GM12878 (cell line): ENCODE measurements around the gene PNPLA8. TPM values are rescaled to one million over a fixed set of nuclear protein-coding genes. Genes with fewer than 3 reads are reported as not detected.

ENCODE experiments used
- ATAC-seq: fragments of 200-7000 bp; cut with Tn5 transposase; 3 replicates; pipeline ENCODE4 v1.9.1; 2020; ENCODE audit warnings: mild to moderate bottlenecking, moderate library complexity
- BruUV-seq: library from RNA; stranded (reverse); fragments of 400-500 nt; replicated peaks from 2 replicates; lab custom pipeline; 2021; lab: Mats Ljungman, UMichigan
- CTCF ChIA-PET: fragments of 300-600 bp; sonication (Branson Sonifier 250); formaldehyde crosslinking; extraction: SDS; loops from one replicate; lab custom pipeline; 2021; ENCODE audit warnings: inconsistent platforms; lab: Yijun Ruan, JAX
- POLR2A ChIA-PET: fragments of 350-600 bp; formaldehyde crosslinking; extraction: SDS; loops from one replicate; lab custom pipeline; 2021; ENCODE audit warnings: inconsistent platforms; lab: Charles Lee
- RAD21 ChIA-PET: fragments of 300-600 bp; sonication (Branson Sonifier 250); formaldehyde crosslinking; loops from one replicate; lab custom pipeline; 2023; ENCODE audit warnings: antibody characterized with exemption; ENCODE audit not compliant: unreplicated experiment; lab: Charles Lee
- SMC1A ChIA-PET: fragments of 300-600 bp; sonication (Branson Sonifier 250); formaldehyde crosslinking; loops from one replicate; lab custom pipeline; 2023; ENCODE audit not compliant: unreplicated experiment, uncharacterized antibody; lab: Charles Lee
- DNase-seq: peaks from one replicate; pipeline ENCODE4 v3.0.0-alpha.2; 2011; ENCODE audit warnings: low read depth, low spot score
- FAIRE-seq: peaks from 3 replicates; lab custom pipeline; 2011; peaks lifted over from hg19 to GRCh38; lab: Jason Lieb, UNC
- H2AFZ ChIP-seq: 2 replicates; pipeline ENCODE4 v1.6.0; 2011; ENCODE audit warnings: low read depth, low read length, control low read depth; ENCODE audit not compliant: control insufficient read depth
- H3K27ac ChIP-seq: 2 replicates; pipeline ENCODE4 v1.5.1; 2011; ENCODE audit warnings: control low read depth; ENCODE audit not compliant: control insufficient read depth, insufficient read depth
- H3K27me3 ChIP-seq, 2 experiments: replicated peaks in 1 of 2; 2 replicates each; pipeline versions ENCODE4 v1.6.0 to v1.6.1; 2011; ENCODE audit warnings: low read length in 1 of 2; ENCODE audit not compliant: control insufficient read depth in 2 of 2, insufficient read depth in 2 of 2
- H3K36me3 ChIP-seq, 2 experiments: 2 replicates each; pipeline ENCODE4 v1.5.1; 2011; ENCODE audit warnings: low read length in 1 of 2; ENCODE audit not compliant: control insufficient read depth in 2 of 2, insufficient read depth in 2 of 2
- H3K4me1 ChIP-seq: 2 replicates; pipeline ENCODE4 v1.6.1; 2011; ENCODE audit warnings: mild to moderate bottlenecking, low read length, moderate library complexity, mixed read lengths; ENCODE audit not compliant: control insufficient read depth, insufficient read depth
- H3K4me2 ChIP-seq: 2 replicates; pipeline ENCODE4 v1.6.0; 2011; ENCODE audit warnings: control low read depth; ENCODE audit not compliant: control insufficient read depth, insufficient read depth
- H3K4me3 ChIP-seq: fragments of 200-600 bp; sonication (generic); 2 replicates; pipeline ENCODE4 v1.5.1; 2016
- H3K79me2 ChIP-seq: 2 replicates; pipeline ENCODE4 v1.6.0; 2011; ENCODE audit warnings: low read length; ENCODE audit not compliant: control insufficient read depth, insufficient read depth
- H3K9ac ChIP-seq: 2 replicates; pipeline ENCODE4 v1.8.0; 2011; ENCODE audit warnings: low read length, control low read depth, mixed read lengths; ENCODE audit not compliant: control insufficient read depth, insufficient read depth
- H3K9me3 ChIP-seq: replicated peaks from 3 replicates; pipeline ENCODE4 v1.5.1; 2011; ENCODE audit warnings: mild to moderate bottlenecking, low read length; ENCODE audit not compliant: control insufficient read depth, insufficient read depth
- H4K20me1 ChIP-seq: 2 replicates; pipeline ENCODE4 v1.6.0; 2011; ENCODE audit not compliant: control insufficient read depth, insufficient read depth
- CBFB ChIP-seq: IDR thresholded peaks from 2 replicates; pipeline ENCODE4 v1.6.1; 2016; ENCODE audit warnings: antibody characterized with exemption, low read depth
- SMARCA5 ChIP-seq: fragments of 450-650 bp; IDR thresholded peaks from 2 replicates; pipeline ENCODE4 v1.6.1; 2017; ENCODE audit warnings: mild to moderate bottlenecking
- USF2 ChIP-seq: IDR thresholded peaks from 2 replicates; pipeline ENCODE4 v1.6.1; 2011; ENCODE audit warnings: low read depth, low read length, improper control_type of control experiment, borderline replicate concordance
- ZBTB11 ChIP-seq: fragments of 450-650 bp; formaldehyde crosslinking; IDR thresholded peaks from 2 replicates; pipeline ENCODE4 v1.5.0; 2022; ENCODE audit warnings: mild to moderate bottlenecking, missing genetic modification characterization
- ZBTB33 ChIP-seq: fragments of 450-650 bp; IDR thresholded peaks from 2 replicates; pipeline ENCODE4 v1.6.1; 2017; ENCODE audit warnings: mild to moderate bottlenecking
- ZNF622 ChIP-seq: fragments of 450-650 bp; IDR thresholded peaks from 2 replicates; pipeline ENCODE4 v1.6.1; 2017; ENCODE audit warnings: mild to moderate bottlenecking, inconsistent platforms
- WGBS: methylation state at CpG from one replicate; pipeline ENCODE4 v1.1.6; 2016; ENCODE audit warnings: low lambda C conversion rate; ENCODE audit not compliant: insufficient replicate concordance, insufficient coverage; ENCODE audit errors: missing lambda C conversion rate; 5-methylcytosine and 5-hydroxymethylcytosine counted together
- in situ Hi-C: fragments of 300-500 bp; cut with MboI; formaldehyde crosslinking; loops from 9 replicates; pipeline ENCODE4 v1.14.3; 2018; ENCODE audit warnings: mixed read lengths
- intact Hi-C: fragments of 100-400 bp; cut with micrococcal nuclease; formaldehyde crosslinking; loops from one replicate; pipeline ENCODE4 v1.14.2; 2022; ENCODE audit not compliant: unreplicated experiment
- polyA plus RNA-seq, 11 experiments: library from polyadenylated mRNA; depleted of rRNA in 4 of 11; unstranded in 6 of 11; stranded (reverse) in 5 of 11; fragments of >200 nt; fragmentation: Nextera tagmentation in 4 of 11; fragmentation: Illumina TruSeq in 1 of 11; extraction: Ambion mirVana in 4 of 11; extraction: Trizol in 1 of 11; gene quantifications; 1 replicate in 1 of 11; 2 replicates in 10 of 11; pipeline versions ENCODE4 v1.2.1 to v1.2.3, GENCODE V29; 2011 to 2016; ENCODE audit warnings: inconsistent platforms in 2 of 11, missing spikeins in 2 of 11, low read depth in 1 of 11
- total RNA-seq, 4 experiments: library from RNA; depleted of rRNA in 3 of 4; stranded (reverse); fragments of >200 nt in 3 of 4; fragmentation: Illumina TruSeq in 1 of 4; extraction: Trizol in 1 of 4; gene quantifications; 2 replicates each; pipeline versions ENCODE4 v1.2.1 to v1.2.3, GENCODE V29; 2013 to 2021

Gene PNPLA8
- total and polyA plus RNA-seq, 10 of the 15 experiments (the other 5 are each of a cell fraction or from before 2014, with no cell fraction given), result 8.0 to 16.3 (median 12.2) TPM

GRCh38 chr7:108557617-108558016, 31.7 kb upstream of the PNPLA8 start:
- FAIRE-seq, result no peak
- in situ Hi-C loops (no loop called here), intact Hi-C loops (no loop called here)
- Histone ChIP-seq H4K20me1 (no peaks in the 10 kb centered on the region), H3K9ac (no peak overlapping the region), H3K27me3 (no peaks in the 10 kb centered on the region), H3K36me3 (no peaks in the 10 kb centered on the region), H3K4me1 (no peaks in the 10 kb centered on the region), H3K27ac (no peak overlapping the region), H3K79me2 (no peaks in the 10 kb centered on the region), H3K9me3 (peaks cover 12% of the 10 kb centered on the region; the same call in 2 of the 3 replicates), H3K4me3 (no peak overlapping the region), H2AFZ (no peak overlapping the region), H3K4me2 (no peak overlapping the region)
- POLR2A ChIA-PET, result no interaction called here
- CTCF ChIA-PET, result no interaction called here
- BruUV-seq, result no TSS peak
- TF ChIP-seq SMARCA5 (no peak), USF2 (no peak), ZNF622 (no peak), CBFB (no peak), ZBTB11 (no peak), ZBTB33 (no peak)
- no peak for ATAC-seq
- RAD21 ChIA-PET, result no interaction called here
- WGBS, result 93% methylated on average over 1 of the region's 1 CpG
- SMC1A ChIA-PET, result no interaction called here
- DNase-seq, result no peak
